CD4-positive, alpha-beta T cell treated with Interferon alpha-2 for 1 hour (primary cell): ENCODE measurements around the gene SYNPR.

ENCODE experiments used
- DNase-seq, 2 donors: peaks; one replicate each; pipeline ENCODE4 v3.0.0-alpha.2; 2020 to 2022

SYNPR gene

DNA sequence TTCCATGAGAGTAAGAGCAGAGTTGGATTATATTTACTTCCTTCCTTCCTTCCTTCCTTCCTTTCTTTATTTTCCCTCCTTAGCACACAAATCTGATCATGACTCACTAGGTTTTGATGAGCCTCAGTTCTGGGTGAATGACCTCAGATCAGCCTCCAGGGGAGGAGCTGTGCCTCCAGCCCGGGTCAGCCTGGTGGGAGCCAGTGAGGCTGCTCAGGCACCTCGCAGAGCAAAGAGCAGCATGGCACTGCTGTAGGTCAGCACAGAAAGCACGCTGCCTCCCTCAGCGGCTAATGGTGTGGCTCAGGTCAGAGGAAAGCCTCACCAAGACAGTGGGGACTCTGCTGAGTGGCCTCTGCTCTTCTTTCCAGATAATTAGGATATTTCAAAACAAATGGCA is 108.5 kb downstream of the SYNPR start:
- no peak for DNase-seq

DNA sequence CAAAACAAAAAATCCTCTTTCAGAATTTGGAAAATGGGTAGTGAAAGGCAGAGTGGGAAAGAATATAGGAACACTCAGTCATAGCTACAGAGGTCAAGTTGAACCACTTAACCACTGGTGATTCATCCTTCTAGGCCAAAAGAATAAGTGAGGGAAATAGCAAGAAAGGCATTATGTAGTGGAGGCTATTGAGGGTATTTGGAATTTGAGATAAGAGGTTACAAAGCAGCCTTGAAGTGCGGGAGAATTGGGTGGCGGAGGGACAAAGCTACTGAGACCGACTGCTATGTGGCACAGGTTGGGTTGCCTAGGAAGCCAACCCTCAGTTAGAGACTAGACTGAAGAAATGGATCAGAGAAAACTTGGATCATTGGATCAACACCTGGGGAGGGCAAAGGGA is 109.5 kb downstream of the SYNPR start:
- DNase-seq, result no peak

DNA sequence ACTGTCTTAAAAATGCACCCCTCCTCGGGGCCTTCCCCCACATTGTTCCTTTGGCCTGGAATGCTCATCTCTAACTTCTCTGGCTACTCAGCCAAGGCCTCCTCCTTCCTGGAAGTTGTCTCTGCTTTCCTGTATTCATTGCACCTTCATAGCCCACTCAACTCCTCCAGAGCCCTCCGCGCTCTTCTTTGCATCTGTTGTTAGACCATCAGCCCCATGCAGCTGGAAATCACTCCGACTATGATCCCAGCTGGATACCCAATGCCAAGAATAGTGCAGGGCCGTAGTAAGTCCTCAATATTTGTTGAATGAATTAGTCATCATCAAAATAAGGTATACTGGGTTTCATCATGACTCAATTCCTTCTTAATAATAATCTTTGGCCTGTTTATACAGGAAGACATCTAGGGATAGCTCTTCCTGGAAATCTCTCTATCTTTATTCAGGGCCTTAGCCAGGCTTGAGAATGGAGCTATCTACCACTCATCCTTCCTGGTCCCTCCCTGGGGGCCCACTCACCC is 112.7 kb downstream of the SYNPR start:
- DNase-seq, result no peak

DNA sequence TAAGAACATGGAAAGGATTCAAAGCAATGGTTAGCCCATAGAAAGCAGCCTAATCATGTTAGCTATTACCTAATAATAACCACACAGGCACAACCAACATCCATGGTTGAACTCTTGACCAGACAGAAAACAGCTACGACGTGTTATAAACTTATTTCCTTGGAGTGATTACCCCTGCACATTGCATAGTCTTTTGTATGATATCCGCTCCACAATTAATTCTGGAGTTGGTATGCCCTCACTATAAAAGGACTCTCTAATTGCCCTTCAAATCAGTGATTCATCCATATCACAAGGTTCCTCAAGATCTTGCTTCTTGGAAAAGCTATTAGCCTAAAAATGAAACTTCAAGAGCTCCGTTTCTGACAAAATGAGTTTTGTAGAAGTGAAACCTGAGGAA is 117.9 kb downstream of the SYNPR start:
- DNase-seq, result no peak

DNA sequence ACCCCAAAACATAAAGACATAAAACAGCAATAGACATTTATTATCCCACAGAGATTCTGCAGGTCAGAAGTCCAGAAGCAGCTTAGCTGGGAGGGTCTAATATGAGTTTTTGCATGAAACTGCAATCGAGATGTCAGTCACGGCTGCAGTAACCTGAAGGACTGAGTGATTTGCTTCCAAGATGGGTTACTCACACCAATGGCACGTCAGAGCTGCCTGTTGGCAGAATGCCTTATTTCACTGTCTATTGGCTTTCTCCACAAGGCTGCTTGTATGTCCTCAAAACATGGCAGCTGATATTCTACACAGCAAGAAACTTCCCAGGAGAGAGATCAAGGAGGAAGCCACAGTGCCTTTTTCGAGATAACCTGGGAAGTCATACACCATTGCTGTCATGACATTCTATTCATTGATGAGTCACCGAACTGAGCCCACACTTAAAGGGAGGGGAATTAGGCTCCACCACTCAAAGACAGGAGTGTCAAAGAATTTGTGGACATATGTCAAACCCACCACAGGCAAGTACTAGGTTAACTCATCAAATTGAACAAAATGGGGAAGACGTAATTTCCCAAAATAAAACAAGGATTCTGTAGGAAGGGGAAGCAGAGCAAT is 122.2 kb downstream of the SYNPR start:
- no peak for DNase-seq

DNA sequence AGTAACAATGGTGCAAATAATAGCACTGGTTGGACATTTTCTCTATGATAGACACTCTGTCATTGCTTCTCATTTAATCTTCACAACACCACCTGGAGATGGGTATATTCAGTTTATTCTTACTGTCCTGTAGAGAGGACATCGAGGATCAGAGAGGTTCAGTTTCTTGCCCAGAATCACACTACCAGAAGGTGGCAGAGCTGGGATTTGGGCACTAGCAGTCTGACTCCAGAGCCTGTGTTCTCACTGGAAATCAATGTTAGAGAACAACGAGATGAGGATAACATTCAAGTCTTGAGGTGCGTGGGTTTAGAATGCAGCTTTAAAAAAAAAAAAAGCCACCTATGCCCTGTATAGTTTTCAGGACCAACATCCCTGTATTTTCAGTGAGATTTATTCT is 127.8 kb downstream of the SYNPR start:
- no peak for DNase-seq

DNA sequence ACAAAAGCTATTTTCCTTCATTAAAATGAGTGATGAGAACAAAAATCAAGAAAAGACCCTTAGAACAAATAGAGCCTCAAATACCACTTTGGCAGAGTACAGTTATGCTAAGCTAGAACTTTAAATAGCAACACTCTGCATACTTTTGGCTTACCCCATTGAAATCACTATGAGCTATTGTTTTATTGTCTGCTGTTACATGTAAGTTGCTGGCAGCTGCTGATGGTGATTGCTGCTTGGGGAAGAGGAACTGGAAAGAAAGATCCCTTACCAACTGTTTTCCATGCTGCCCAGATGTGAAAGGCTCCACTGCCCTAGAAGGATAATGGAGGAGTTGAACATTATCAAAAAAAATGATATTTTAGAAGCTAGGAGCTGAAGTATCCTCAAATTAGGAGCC is 135.4 kb downstream of the SYNPR start:
- DNase-seq, result no peak

DNA sequence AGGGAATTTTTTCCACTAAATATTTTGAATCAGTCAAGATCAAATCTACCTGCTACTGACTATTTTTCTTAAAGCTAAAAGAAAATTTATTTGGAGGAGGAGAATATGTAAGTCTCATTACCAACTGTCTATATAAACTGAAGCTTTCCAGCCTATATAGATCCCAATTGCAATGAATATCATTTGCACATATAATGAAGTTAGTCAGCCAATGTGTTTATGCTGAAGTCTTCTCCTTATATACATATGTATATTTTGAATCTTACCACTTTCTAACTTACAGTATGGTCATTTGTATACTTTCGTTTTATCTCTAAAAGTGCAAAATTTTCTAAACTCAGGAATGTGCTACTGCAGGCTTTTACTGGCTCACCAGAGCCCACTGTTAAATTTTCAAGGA is 136.5 kb downstream of the SYNPR start:
- no peak for DNase-seq

DNA sequence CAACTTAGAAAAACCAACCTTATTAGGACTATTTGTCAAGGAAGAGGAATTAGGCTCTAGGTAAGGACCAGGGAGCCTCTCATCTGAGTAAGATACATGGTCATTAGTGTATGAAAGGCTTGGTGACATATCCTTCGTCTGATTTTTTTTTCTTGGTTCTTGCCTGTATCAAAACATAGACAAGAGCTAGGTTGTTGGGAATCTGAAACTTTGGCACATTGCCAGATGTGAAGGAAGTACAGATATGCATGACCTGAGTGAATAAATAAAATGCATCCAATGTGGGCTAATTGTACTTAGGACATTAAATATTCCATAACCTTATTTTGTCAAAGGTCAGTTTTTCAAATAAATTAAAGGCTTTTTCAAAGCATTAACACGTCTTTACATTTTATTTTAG is 151.8 kb downstream of the SYNPR start:
- DNase-seq, result no peak

DNA sequence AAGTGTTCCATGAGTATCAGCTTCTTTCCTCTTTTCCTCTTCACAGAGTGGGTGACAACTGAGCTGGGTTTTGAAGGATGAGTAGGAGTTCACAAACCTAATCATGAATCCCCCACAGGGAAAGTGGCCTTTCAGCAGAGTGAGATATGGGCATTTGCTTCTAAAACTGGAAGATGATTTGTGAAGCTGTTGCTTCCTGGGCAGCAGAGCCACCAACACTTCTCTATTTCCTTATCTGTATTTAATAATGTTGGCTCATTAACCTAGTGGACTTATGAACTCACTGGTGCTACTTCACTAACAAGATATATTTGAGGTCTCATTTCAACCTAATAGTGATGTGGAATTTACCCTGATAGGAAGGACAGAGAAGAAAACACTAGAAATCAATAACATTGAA is 152.8 kb downstream of the SYNPR start:
- DNase-seq, result no peak

DNA sequence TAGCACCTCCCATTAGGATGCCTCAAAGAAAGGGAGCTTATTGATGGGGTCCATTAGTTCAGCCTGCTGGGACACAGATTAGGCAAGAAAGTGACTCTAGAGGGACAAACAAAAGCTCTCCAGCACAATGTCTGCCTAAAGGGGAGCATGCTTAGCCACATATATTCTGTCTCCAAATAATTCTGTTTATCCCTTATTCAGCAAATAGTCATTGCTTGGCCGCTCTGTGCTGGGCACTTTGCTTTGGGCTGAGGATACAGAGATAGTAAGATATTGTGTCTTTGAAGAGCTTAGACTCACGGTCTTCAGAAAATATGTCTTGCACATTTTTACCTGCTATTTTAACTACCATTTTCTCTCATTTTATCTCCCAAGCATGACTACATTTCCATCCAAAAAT is 159.8 kb downstream of the SYNPR start:
- no peak for DNase-seq

DNA sequence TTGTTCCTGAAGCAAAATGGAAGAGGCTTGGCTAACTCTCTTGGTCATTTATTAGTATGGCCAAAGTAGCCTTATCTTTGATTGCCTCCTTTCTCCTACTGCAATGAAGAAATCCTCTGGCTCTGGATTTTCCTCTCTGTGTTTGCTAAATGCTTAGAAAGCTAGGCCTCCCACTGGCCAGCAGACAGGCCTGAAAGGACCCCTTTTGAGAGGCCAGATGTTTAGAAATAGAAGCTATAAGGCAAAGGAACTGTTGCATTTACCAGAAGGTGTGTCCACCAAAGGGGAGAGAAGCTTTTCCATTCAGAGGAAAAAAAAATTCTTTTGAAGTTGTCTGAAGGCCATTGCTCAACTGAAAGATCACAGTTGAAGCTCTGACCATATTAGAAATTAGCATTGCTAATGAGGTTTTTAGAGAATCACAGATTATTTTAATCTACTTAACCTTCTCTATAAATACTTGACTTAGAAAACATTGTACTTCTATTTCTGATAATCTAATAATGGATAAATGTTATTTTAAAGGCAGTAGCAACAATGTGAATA is 160.8 kb downstream of the SYNPR start:
- no peak for DNase-seq

DNA sequence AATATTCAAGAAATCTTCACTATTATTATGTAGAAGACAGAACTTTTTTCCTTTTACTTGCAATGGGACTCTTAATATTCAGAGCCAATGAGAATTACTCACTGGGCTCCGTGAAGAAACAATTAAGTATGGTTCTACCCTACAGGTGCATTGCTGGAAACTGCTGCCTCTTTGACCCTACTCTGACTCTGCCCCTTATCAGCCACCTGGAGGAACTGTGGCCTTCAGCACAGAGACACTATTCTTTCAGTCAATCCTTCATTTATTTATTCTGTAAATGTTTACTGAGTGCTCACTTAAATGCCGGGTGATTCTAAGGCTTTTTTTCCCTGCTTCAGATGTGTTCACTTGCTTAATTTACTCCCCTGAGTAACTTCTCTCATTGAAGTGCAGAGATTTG is 163.2 kb downstream of the SYNPR start:
- no peak for DNase-seq

DNA sequence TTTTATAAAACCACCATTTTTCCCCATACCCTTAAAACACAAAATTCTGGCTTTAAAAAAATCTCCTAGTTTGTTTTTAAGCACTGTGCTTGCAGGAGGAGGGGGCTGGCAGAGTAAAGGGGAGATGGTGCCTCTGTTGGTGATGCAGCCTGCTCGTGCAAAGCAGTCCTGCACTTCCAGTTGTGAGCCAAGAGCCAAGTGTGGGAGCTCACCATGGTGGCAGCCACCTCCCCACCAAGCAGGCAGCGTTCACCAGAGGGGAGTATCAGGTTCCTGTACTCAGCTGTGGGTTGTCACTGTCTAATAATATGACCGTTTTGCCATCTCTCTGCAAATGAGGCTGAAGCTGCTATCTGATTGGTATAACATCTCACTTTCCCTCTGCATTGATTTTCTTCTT is 164.8 kb downstream of the SYNPR start:
- DNase-seq, result no peak

DNA sequence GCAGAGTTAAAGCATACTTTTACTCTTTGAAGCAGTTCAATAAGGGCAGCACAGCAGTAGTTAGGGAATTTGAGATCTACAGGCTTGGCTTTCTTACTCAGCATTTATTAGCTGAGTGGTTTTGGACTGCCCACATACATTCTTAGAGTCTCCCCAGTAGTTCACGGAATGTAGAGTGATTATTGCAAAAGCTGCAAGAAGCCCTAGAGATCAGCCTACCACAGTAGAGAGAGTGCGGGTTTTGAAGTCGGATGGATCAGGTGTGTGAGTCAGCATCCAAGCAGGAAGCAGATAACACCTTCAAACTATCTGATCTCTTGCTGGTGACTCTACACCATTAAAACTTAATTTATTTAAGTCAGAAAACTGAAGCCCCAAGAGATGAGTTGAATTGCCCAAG is 171.9 kb downstream of the SYNPR start:
- no peak for DNase-seq

DNA sequence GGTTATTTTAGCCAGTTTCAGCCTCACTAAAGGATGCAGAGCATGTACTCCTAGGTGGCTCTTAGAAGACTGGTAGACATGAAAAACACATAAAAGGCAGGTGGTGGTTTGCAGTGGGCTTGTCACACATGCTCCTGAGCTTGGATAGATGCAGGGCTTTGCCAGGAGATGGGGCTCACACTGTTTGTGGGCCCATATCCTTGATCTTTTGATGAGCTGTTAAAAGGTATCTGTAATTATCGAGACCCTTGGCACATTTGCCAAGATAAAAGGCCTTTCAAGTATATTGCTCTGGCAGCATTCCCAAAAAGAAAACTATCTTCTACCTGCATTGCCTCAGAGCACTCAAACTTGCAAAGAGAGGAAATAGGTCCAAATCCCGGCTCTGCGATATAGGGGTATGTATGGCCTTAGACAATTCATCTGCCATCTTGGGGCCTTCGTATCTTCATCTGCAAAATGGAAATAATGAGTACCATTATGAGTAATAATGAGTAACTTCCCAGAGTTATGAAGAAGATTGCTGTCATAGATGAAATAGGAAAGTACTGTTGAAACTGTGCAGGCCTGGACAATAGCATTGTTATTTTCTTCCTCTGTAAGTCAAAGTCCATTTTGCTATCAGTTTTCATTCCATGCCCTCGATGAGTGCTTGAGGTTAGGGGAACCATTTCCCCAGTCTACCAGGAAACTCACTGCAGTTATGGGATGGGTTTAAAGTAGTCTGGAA is 172.7 kb downstream of the SYNPR start:
- no peak for DNase-seq

DNA sequence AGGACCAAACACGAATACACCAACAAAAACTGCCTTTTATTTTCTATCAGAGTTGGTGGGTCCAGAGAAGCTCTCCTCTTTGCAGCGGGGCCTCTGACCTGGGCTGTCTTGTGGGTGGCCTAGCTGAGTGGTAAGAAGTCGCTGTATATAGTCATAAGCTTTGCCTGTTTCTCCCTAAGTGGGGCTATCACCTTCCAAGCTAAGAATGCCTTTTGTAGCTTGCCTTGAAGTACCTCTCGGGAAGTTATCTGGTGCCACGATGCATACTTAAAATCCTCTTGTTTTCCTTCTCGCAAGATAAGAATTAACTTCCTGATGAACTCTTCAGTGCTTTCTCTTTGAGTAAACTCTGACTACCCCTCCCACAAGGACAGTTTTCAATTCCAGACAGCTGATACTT is 178.8 kb downstream of the SYNPR start:
- no peak for DNase-seq

DNA sequence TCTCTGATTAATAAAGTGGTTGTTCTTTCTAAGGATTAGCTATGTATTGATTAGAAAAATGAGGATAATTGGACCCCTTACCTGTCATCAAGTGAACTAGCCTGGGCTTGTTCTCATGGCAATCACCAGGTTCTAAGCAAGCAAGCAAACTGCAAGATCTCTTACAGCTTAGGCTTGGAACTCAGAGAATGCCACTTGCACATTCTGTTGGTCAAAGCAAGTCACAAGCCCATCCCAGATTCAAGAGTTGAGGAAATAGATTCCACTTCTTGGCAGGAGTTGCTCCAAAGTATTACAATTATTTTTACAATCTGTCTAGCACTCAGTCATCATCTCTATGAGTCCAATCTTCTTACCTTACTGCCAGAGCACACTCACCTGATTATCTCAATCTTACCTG is 180.3 kb downstream of the SYNPR start:
- DNase-seq, result no peak

DNA sequence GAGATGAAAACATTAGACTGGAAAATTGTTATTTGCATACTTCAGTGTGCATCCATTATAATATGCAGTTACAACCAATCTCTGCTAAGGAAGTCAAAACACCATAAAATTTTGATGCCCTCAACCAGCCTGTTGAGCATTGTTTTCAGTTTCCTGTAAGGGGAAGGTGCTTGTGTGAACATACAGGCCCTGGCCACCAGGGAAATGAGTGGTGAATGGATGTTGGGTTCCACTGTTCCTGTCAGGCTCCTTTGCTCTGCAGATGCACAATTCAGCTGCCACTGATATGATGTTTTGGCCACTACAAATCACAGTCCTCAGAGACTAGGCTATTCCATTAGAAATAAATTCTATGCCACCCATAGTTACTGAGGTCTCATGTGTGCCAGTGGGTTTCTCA is 184.6 kb downstream of the SYNPR start:
- DNase-seq, result no peak

DNA sequence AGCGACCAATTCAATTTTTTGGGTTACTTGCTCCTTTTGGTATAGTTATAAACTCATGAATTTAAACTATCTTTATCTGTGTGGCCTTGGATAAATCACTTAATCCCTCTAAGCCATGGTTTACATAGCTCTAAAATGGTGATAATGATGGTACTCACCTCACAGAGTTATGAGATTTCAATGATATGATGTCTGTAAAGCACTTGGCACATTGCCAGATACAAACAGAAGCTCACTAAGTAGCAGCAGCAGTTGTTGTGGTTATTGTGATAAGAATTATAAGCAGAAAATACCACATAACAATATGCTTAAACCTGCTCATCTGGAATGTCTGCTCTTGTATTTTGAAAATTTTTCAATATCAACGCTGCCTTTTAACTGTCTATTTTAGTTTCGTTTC is 189.3 kb downstream of the SYNPR start:
- no peak for DNase-seq

DNA sequence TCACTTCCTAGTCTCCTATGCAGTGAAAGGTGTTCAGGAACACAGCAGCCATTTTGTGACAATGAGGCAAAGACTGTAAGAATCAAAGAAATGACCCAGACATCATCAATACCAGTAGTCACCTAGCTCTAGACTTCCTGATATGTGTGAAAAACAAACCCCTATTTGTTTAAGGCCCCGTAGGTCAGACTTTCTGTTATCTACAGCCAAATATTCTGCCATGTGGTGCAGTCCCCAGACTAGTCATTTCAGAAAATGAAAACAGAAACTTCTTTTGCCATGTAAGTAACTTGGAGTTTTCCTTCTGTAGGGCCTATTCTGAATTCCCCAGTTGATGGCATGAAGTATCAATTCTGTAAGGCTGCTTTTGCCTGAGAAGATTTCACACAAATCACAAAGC is 192.6 kb downstream of the SYNPR start:
- DNase-seq, result no peak

DNA sequence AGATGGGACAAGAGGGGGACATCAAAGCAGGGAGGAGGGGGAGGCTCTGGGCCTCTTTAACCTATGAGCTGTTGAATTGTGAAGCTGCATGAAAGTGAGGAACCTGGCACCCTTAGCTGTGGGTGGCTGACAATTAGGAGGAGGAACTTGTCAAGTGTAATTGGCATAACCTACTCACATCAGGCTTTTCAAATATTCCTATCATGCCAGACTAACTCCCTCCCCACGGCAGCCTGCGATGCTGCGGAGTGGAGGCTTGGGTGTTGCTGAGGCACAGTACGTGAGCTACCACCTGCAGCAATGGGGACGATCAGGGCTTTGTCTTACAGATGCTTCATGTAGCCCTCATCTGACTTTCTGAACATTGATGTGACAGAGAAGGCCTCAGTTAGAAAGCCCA is 193.7 kb downstream of the SYNPR start:
- no peak for DNase-seq

DNA sequence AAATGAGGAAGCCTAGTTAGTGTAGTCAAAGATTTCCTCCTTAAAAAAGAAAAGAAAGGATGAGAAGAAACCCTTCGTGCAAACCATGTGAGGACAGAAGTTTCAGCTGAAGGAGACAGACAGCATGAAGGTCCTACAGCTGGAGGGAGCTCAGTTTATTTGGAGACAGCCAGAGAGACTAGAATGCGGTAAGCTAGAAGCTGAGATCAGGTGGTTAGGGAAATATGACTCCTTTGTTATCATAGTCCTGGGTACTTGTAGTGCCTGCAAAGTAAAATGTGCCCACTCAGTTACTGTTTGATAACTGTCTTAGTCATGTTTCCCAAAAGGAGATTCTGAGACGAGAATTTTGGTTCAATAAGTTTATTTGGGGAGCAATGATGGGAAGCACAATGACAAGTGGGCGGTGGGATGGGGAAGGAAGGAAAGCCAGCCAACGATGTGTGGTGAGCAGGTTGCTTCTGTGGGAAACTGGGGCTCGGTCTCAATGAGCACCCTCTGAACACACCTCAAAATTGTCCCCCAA is 195.6 kb downstream of the SYNPR start:
- DNase-seq, result no peak

DNA sequence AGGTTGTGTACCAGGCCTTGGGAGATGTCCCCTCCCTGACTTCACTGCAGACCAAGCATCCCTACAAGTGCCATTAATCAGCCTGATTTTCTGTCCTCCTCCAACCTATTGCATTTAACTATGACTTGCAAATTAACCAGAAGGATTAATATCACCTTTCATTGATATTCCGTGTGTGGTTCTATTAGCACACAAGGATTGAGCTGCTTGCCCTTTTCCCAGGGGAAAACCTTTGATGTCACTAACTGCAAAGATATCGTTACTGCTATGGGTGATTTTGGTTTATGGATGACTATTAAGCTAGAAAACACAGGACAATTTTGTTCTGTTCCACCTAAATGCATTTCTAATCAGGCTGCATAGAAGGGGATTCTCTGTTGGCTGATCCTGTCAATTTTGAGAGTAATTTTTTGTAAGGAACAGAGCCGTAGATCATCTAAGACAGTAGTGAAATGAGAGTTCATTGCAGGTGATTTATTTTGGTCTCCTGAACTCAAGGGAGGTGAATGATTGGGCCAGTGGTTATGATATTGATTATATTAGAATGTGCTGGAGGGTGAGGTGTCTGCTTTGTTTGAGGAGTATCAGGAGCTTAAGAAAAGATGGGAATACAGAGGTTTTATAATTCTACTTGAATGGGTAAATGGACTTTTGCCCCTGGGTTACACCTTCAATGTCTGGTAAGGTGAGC is 196.9 kb downstream of the SYNPR start:
- DNase-seq, result no peak
